H1 (cell line): ENCODE data around the gene INVS. TPM values are rescaled to one million over a fixed set of nuclear protein-coding genes. Genes with fewer than 3 reads are reported as not detected.

ENCODE experiments used
- CTCF ChIA-PET: fragments of 300-600 bp; sonication (Branson Sonifier 250); formaldehyde crosslinking; loops from one replicate; lab custom pipeline; 2021; ENCODE audit not compliant: partially characterized antibody; lab: Charles Lee
- POLR2A ChIA-PET: fragments of 300-600 bp; sonication (Branson Sonifier 250); formaldehyde crosslinking; loops from one replicate; lab custom pipeline; 2021; ENCODE audit warnings: inconsistent platforms; ENCODE audit not compliant: partially characterized antibody; lab: Charles Lee
- DNase-seq, 2 experiments: peaks; one replicate each; pipeline versions ENCODE4 v3.0.0 to v3.0.0-alpha.2; 2010 to 2022; ENCODE audit warnings: low spot score in 2 of 2, low read depth in 1 of 2, mixed read lengths in 1 of 2
- FAIRE-seq: peaks from 2 replicates; lab custom pipeline; 2011; peaks lifted over from hg19 to GRCh38; lab: Jason Lieb, UNC
- H2AFZ ChIP-seq: 2 replicates; pipeline ENCODE4 v1.8.1; 2012; ENCODE audit warnings: low read length, inconsistent platforms
- H2AK5ac ChIP-seq: 2 replicates; pipeline ENCODE4 v1.6.1; 2013; ENCODE audit warnings: low read depth, low read length
- H2BK120ac ChIP-seq: replicated peaks from 2 replicates; pipeline ENCODE3; 2013; ENCODE audit warnings: low read depth, low read length, inconsistent platforms
- H2BK12ac ChIP-seq: 2 replicates; pipeline ENCODE4 v1.6.1; 2013; ENCODE audit warnings: low read depth, low read length
- H2BK15ac ChIP-seq: 2 replicates; pipeline ENCODE4 v1.6.1; 2013; ENCODE audit warnings: low read length
- H2BK20ac ChIP-seq: 2 replicates; pipeline ENCODE4 v1.6.1; 2013; ENCODE audit warnings: low read length
- H2BK5ac ChIP-seq: 2 replicates; pipeline ENCODE4 v1.6.1; 2013; ENCODE audit warnings: low read depth, low read length
- H3K14ac ChIP-seq: 2 replicates; pipeline ENCODE4 v1.6.1; 2013; ENCODE audit warnings: inconsistent platforms; ENCODE audit not compliant: insufficient read length
- H3K18ac ChIP-seq: 2 replicates; pipeline ENCODE4 v1.6.1; 2013; ENCODE audit warnings: low read length; ENCODE audit errors: extremely low read depth
- H3K23ac ChIP-seq: 2 replicates; pipeline ENCODE4 v1.6.1; 2013; ENCODE audit warnings: inconsistent platforms; ENCODE audit not compliant: insufficient read length
- H3K23me2 ChIP-seq: 2 replicates; pipeline ENCODE4 v1.6.1; 2013; ENCODE audit warnings: low read depth, low read length
- H3K27ac ChIP-seq: 2 replicates; pipeline ENCODE4 v1.6.1; 2011; ENCODE audit warnings: low read depth, low read length, inconsistent platforms
- H3K27me3 ChIP-seq, 4 experiments: replicated peaks in 1 of 4; 1 replicate in 1 of 4; 2 replicates in 3 of 4; pipeline versions ENCODE4 v1.6.1 to v1.8.1; 2011 to 2013; ENCODE audit warnings: low read length in 3 of 4, mild to moderate bottlenecking in 3 of 4, inconsistent platforms in 2 of 4, mixed read lengths in 2 of 4, moderate library complexity in 1 of 4; ENCODE audit not compliant: control insufficient read depth in 3 of 4, insufficient read depth in 3 of 4; ENCODE audit errors: extremely low read depth in 1 of 4
- H3K36me3 ChIP-seq, 4 experiments: 2 replicates each; pipeline versions ENCODE4 v1.6.1 to v1.8.1; 2011 to 2013; ENCODE audit warnings: mild to moderate bottlenecking in 4 of 4, low read length in 3 of 4, moderate library complexity in 2 of 4, control low read depth in 1 of 4, inconsistent platforms in 1 of 4; ENCODE audit not compliant: insufficient read depth in 4 of 4, control insufficient read depth in 2 of 4
- H3K4ac ChIP-seq: replicated peaks from 2 replicates; pipeline ENCODE3; 2013; ENCODE audit warnings: low read length, low read depth, mixed read lengths, inconsistent platforms; ENCODE audit not compliant: insufficient read length
- H3K4me1 ChIP-seq, 4 experiments: replicated peaks in 1 of 4; 1 replicate in 1 of 4; 2 replicates in 3 of 4; pipeline versions ENCODE4 v1.6.1 to v1.8.1; 2011 to 2013; ENCODE audit warnings: low read length in 3 of 4, inconsistent platforms in 2 of 4, mixed read lengths in 1 of 4; ENCODE audit not compliant: insufficient read depth in 4 of 4, control insufficient read depth in 3 of 4
- H3K4me2 ChIP-seq, 2 experiments: 2 replicates each; pipeline versions ENCODE4 v1.6.1 to v1.8.1; 2011 to 2013; ENCODE audit warnings: low read depth in 2 of 2, low read length in 2 of 2, control low read depth in 1 of 2, inconsistent platforms in 1 of 2, mild to moderate bottlenecking in 1 of 2; ENCODE audit not compliant: insufficient read depth in 1 of 2
- H3K4me3 ChIP-seq, 4 experiments: fragments of 200-600, 300-600 bp in 1 of 4; sonication (generic), shearing (Covaris generic), sonication (Bioruptor Twin) in 1 of 4; 2 replicates each; pipeline versions ENCODE4 v1.5.1 to v1.8.1; 2011 to 2016; ENCODE audit warnings: low read length in 4 of 4, low read depth in 3 of 4, control low read depth in 2 of 4, inconsistent platforms in 2 of 4, mild to moderate bottlenecking in 2 of 4, mixed read lengths in 1 of 4, moderate library complexity in 1 of 4; ENCODE audit not compliant: insufficient read depth in 2 of 4; ENCODE audit errors: extremely low read depth in 1 of 4
- H3K56ac ChIP-seq: replicated peaks from 2 replicates; pipeline ENCODE3; 2013; ENCODE audit warnings: low read depth, mild to moderate bottlenecking, mixed read lengths, low read length, inconsistent platforms; ENCODE audit not compliant: insufficient read length
- H3K79me1 ChIP-seq: 2 replicates; pipeline ENCODE4 v1.6.1; 2013; ENCODE audit warnings: low read depth, low read length, control low read depth
- H3K79me2 ChIP-seq, 2 experiments: 2 replicates each; pipeline versions ENCODE4 v1.6.1 to v1.8.1; 2012 to 2013; ENCODE audit warnings: low read length in 2 of 2, mild to moderate bottlenecking in 2 of 2, inconsistent platforms in 1 of 2; ENCODE audit not compliant: insufficient read depth in 2 of 2, control insufficient read depth in 1 of 2
- H3K9ac ChIP-seq, 4 experiments: replicated peaks in 1 of 4; 1 replicate in 1 of 4; 2 replicates in 3 of 4; pipeline versions ENCODE4 v1.6.1 to v1.8.1; 2011 to 2013; ENCODE audit warnings: low read depth in 3 of 4, low read length in 3 of 4, control low read depth in 2 of 4, mild to moderate bottlenecking in 2 of 4, moderate library complexity in 2 of 4, inconsistent platforms in 1 of 4; ENCODE audit errors: extremely low read depth in 1 of 4
- H3K9me3 ChIP-seq, 2 experiments: 2 replicates each; pipeline versions ENCODE4 v1.6.1 to v1.8.1; 2012 to 2013; ENCODE audit warnings: mild to moderate bottlenecking in 2 of 2, moderate library complexity in 2 of 2, control low read depth in 1 of 2, inconsistent platforms in 1 of 2, low read depth in 1 of 2, low read length in 1 of 2, mixed read lengths in 1 of 2; ENCODE audit not compliant: insufficient read depth in 2 of 2
- H4K20me1 ChIP-seq, 2 experiments: replicated peaks in 1 of 2; 2 replicates each; pipeline versions ENCODE3 to v1.8.1; 2011 to 2013; ENCODE audit warnings: inconsistent platforms in 2 of 2, low read length in 2 of 2, mild to moderate bottlenecking in 1 of 2; ENCODE audit not compliant: insufficient read depth in 2 of 2, control insufficient read depth in 1 of 2
- H4K5ac ChIP-seq: 2 replicates; pipeline ENCODE4 v1.6.1; 2013; ENCODE audit warnings: low read length, low read depth, mixed read lengths, inconsistent platforms; ENCODE audit not compliant: insufficient read length
- H4K8ac ChIP-seq: 2 replicates; pipeline ENCODE4 v1.8.0; 2013; ENCODE audit warnings: mild to moderate bottlenecking, moderate library complexity, low read length, inconsistent platforms; ENCODE audit not compliant: insufficient read depth; ENCODE audit errors: extremely low read depth
- H4K91ac ChIP-seq: replicated peaks from 2 replicates; pipeline ENCODE3; 2013; ENCODE audit warnings: low read length, mixed read lengths, inconsistent platforms; ENCODE audit not compliant: insufficient read length
- CBX5 ChIP-seq: fragments of 300-800, 300-1000 bp; sonication (generic); IDR thresholded peaks from 2 replicates; pipeline ENCODE4 v1.7.1; 2016; ENCODE audit warnings: antibody characterized with exemption, low read length, low read depth
- CEBPB ChIP-seq: IDR thresholded peaks from 2 replicates; pipeline ENCODE4 v1.6.1; 2012; ENCODE audit warnings: low read depth, low read length
- CHD1 ChIP-seq: IDR thresholded peaks from 2 replicates; pipeline ENCODE4 v1.6.1; 2012; ENCODE audit warnings: low read depth, low read length, improper control_type of control experiment
- EZH2 ChIP-seq: fragments of 200-600 bp; sonication (generic); IDR thresholded peaks from 2 replicates; pipeline ENCODE4 v1.7.1; 2012; ENCODE audit warnings: low read depth, mild to moderate bottlenecking, moderate library complexity, low read length, inconsistent platforms; ENCODE audit not compliant: severe bottlenecking
- JUN ChIP-seq: IDR thresholded peaks from 2 replicates; pipeline ENCODE4 v1.6.1; 2011; ENCODE audit warnings: low read depth, mild to moderate bottlenecking, improper control_type of control experiment, low read length
- JUND ChIP-seq: IDR thresholded peaks from 2 replicates; pipeline ENCODE4 v1.6.1; 2011; ENCODE audit warnings: mild to moderate bottlenecking, improper control_type of control experiment, low read length
- POLR2A ChIP-seq, 2 experiments: IDR thresholded peaks; 1 replicate in 1 of 2; 2 replicates in 1 of 2; pipeline ENCODE4 v1.6.1; 2011; ENCODE audit warnings: low read depth in 2 of 2, low read length in 2 of 2, mild to moderate bottlenecking in 2 of 2; ENCODE audit errors: control extremely low read depth in 1 of 2
- POLR2AphosphoS5 ChIP-seq: IDR thresholded peaks from 2 replicates; pipeline ENCODE4 v1.6.1; 2011; ENCODE audit warnings: low read depth, low read length
- POU5F1 ChIP-seq: IDR thresholded peaks from 2 replicates; pipeline ENCODE4 v1.6.1; 2011; ENCODE audit warnings: low read depth, mild to moderate bottlenecking, low read length, moderate library complexity
- RNF2 ChIP-seq: fragments of 200-900, 300-1000 bp; sonication (generic); IDR thresholded peaks from 2 replicates; pipeline ENCODE4 v1.7.1; 2016; ENCODE audit warnings: borderline replicate concordance, low read depth, mild to moderate bottlenecking, antibody characterized with exemption, low read length; ENCODE audit not compliant: poor library complexity, severe bottlenecking; ENCODE audit errors: missing control alignments
- SUZ12 ChIP-seq: fragments of 200-600 bp; sonication (generic); IDR thresholded peaks from 2 replicates; pipeline ENCODE4 v1.6.1; 2012; ENCODE audit warnings: mild to moderate bottlenecking, inconsistent platforms, low read length, moderate library complexity, mixed read lengths
- TBP ChIP-seq: IDR thresholded peaks from 2 replicates; pipeline ENCODE4 v1.6.1; 2011; ENCODE audit warnings: low read depth, low read length, improper control_type of control experiment
- YY1 ChIP-seq: IDR thresholded peaks from 2 replicates; pipeline ENCODE4 v1.6.1; 2011; ENCODE audit warnings: low read depth, mild to moderate bottlenecking, low read length
- ZNF274 ChIP-seq: IDR thresholded peaks from 2 replicates; pipeline ENCODE4 v1.7.0; 2012; ENCODE audit warnings: low read length, borderline replicate concordance; ENCODE audit errors: extremely low read depth
- WGBS, 2 experiments: shearing (Covaris generic) in 1 of 2; methylation state at CpG; one replicate each; pipeline versions ENCODE4 v1.1.6 to v1.1.7; 2013 to 2015; ENCODE audit warnings: low lambda C conversion rate in 2 of 2, mixed read lengths in 2 of 2, inconsistent platforms in 1 of 2, low coverage in 1 of 2, missing lambda C conversion rate in 1 of 2; ENCODE audit not compliant: insufficient replicate concordance in 2 of 2, insufficient coverage in 1 of 2, insufficient read length in 1 of 2; ENCODE audit errors: extremely low coverage in 1 of 2, missing lambda C conversion rate in 1 of 2; 5-methylcytosine and 5-hydroxymethylcytosine counted together
- polyA plus RNA-seq, 7 experiments: library from polyadenylated mRNA; depleted of rRNA in 3 of 7; stranded (reverse) in 5 of 7; unstranded in 2 of 7; fragments of >200 nt in 5 of 7; fragments of 200-250 nt in 2 of 7; gene quantifications; 1 replicate in 5 of 7; 2 replicates in 1 of 7; 4 replicates in 1 of 7; pipeline versions ENCODE4 v1.2.1 to v1.2.3, GENCODE V29; 2011 to 2013; ENCODE audit warnings: missing spikeins in 2 of 7, mixed read lengths in 2 of 7
- total RNA-seq: library from RNA; stranded (reverse); fragmentation: NEBNext Ultra II Directional; extraction: Animal tissue kit (Norgen Biotek cat#: 25700); gene quantifications from 2 replicates; pipeline ENCODE4 v1.2.1, GENCODE V29; 2021

Gene INVS
- total and polyA plus RNA-seq, 2 of the 8 experiments (the other 6 are each of a cell fraction or from before 2014, with no cell fraction given) = 4.1 to 6.9 TPM

- Histone ChIP-seq H3K14ac (no peak overlapping the region), H3K9me3 (no peaks in the 10 kb centered on the region), H2BK12ac (no peak overlapping the region), H2AFZ (no peak overlapping the region), H3K4me2 (no peak overlapping the region), H3K4ac (no peak overlapping the region), H3K4me1 (no peaks in the 10 kb centered on the region; a peak in 1 of 7 replicates), H4K8ac (no peak overlapping the region), H3K23ac (no peak overlapping the region), H3K56ac (no peak overlapping the region), H3K27ac (no peak overlapping the region), H3K27me3 (no peaks in the 10 kb centered on the region), H3K4me3 (no peak overlapping the region), H2BK20ac (no peak overlapping the region), H3K18ac (no peak overlapping the region), H3K79me1 (no peaks in the 10 kb centered on the region), H3K79me2 (peaks cover 0 to 51% of the 10 kb centered on the region in 2 experiments; a peak in 2 of 4 replicates), H2BK15ac (no peak overlapping the region), H3K9ac (no peak overlapping the region), H4K5ac (no peak overlapping the region), H3K36me3 (no peaks in the 10 kb centered on the region), H4K20me1 (no peaks in the 10 kb centered on the region), H3K23me2 (no peaks in the 10 kb centered on the region), H4K91ac (no peak overlapping the region), H2AK5ac (no peak overlapping the region), H2BK5ac (no peak overlapping the region), H2BK120ac (no peak overlapping the region)
- TF ChIP-seq POLR2A (IDR thresholded peaks at IDR 0.05; ENCODE audit: control extremely low read depth in 1 of 2, low read depth in 2 of 2, low read length in 2 of 2) = no peak
- no peak for TF ChIP-seq CHD1
- no peak for TF ChIP-seq EZH2
- TF ChIP-seq POU5F1 = no peak
- TF ChIP-seq SUZ12 = no peak
- TF ChIP-seq YY1 = no peak
- no peak for TF ChIP-seq POLR2AphosphoS5
- no peak for TF ChIP-seq JUN
- TF ChIP-seq JUND = no peak
- TF ChIP-seq CBX5 = no peak
- no peak for TF ChIP-seq ZNF274
- TF ChIP-seq TBP = no peak
- TF ChIP-seq CEBPB = no peak
- no peak for TF ChIP-seq RNF2
- CTCF ChIA-PET = no interaction called here
- DNase-seq (no peak), FAIRE-seq (no peak)
- 68% methylated on average over 1 of the region's 1 CpG; no CpG with 5 or more reads in 1 of the 2 experiments for WGBS, 2 experiments
- POLR2A ChIA-PET = no interaction called here
Observed at GRCh38 chr9:100091650-100092049, 7.4 kb upstream of the INVS start.
